Upper lobe of right lung (tissue), 1 donor: ENCODE measurements around the gene PROM2. TPM values are rescaled to one million over a fixed set of nuclear protein-coding genes. Genes with fewer than 3 reads are reported as not detected.

Experiments used
- ATAC-seq: fragments of 200-7000 bp; cut with Tn5 transposase; one replicate; pipeline ENCODE4 v1.9.1; 2020; ENCODE audit warnings: mild to moderate bottlenecking, moderate library complexity
- DNase-seq: peaks from one replicate; pipeline ENCODE4 v3.0.0-alpha.2; 2020
- H3K27ac ChIP-seq: fragments of 200-600 bp; one replicate; pipeline ENCODE4 v1.8.0; 2022
- H3K27me3 ChIP-seq: fragments of 200-600 bp; one replicate; pipeline ENCODE4 v1.8.0; 2022; ENCODE audit warnings: mild to moderate bottlenecking
- H3K36me3 ChIP-seq: fragments of 200-600 bp; one replicate; pipeline ENCODE4 v1.8.0; 2022
- H3K4me1 ChIP-seq: fragments of 200-600 bp; one replicate; pipeline ENCODE4 v1.8.0; 2022
- H3K4me3 ChIP-seq: fragments of 200-600 bp; one replicate; pipeline ENCODE4 v1.8.0; 2022; ENCODE audit warnings: mild to moderate bottlenecking
- H3K9me3 ChIP-seq: fragments of 200-600 bp; one replicate; pipeline ENCODE4 v1.8.0; 2022
- intact Hi-C: fragments of 100-400 bp; cut with DNase I; formaldehyde crosslinking; loops from one replicate; pipeline ENCODE4 v1.11.0; 2022
- total RNA-seq: library from RNA; stranded (reverse); fragmentation: NEBNext Ultra II Directional; extraction: Animal tissue kit (Norgen Biotek cat#: 25700); gene quantifications from one replicate; pipeline ENCODE4 v1.2.1, GENCODE V29; 2021
- TF ChIP-seq, protein P1 (sequence below): fragments of 200-600 bp; IDR thresholded peaks from one replicate; pipeline ENCODE4 v1.8.0; 2022; ENCODE audit warnings: antibody characterized with exemption
- donor health status: DM: no; HTN: yes; CAD: no; lungs with severe emphysema.

PROM2 gene
- total RNA-seq, 1 donor from 2014 or later: 6.0 TPM

DNA sequence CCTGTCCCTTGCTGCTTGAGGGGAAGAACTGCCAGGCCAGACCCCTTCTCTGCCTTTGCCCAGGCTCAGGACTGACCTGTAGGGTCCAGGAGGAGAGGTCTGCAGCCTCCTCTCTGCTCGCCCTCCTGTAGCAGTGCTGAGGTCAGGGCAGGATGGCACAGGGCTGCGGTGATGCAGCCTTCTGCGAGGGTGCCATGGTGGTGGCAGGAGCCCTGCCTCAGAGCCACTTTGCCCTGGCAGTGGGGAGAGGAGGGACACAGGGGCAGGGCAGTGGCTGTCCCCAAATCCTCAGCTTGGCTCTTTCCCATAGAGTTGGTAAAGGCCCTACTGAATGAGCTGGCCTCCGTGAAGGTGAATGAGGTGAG is 884 bp downstream of the PROM2 start:
- H3K4me1 ChIP-seq: no peaks in the 10 kb centered on the region
- intact Hi-C loops: no loop called here
- DNase-seq (peak; percentile 56), ATAC-seq (no peak)
- H3K27ac ChIP-seq: no peak overlapping the region
- no peaks in the 10 kb centered on the region for H3K27me3 ChIP-seq
- H3K9me3 ChIP-seq: no peaks in the 10 kb centered on the region
- H3K36me3 ChIP-seq: no peaks in the 10 kb centered on the region
- TF ChIP-seq, protein P1, sequence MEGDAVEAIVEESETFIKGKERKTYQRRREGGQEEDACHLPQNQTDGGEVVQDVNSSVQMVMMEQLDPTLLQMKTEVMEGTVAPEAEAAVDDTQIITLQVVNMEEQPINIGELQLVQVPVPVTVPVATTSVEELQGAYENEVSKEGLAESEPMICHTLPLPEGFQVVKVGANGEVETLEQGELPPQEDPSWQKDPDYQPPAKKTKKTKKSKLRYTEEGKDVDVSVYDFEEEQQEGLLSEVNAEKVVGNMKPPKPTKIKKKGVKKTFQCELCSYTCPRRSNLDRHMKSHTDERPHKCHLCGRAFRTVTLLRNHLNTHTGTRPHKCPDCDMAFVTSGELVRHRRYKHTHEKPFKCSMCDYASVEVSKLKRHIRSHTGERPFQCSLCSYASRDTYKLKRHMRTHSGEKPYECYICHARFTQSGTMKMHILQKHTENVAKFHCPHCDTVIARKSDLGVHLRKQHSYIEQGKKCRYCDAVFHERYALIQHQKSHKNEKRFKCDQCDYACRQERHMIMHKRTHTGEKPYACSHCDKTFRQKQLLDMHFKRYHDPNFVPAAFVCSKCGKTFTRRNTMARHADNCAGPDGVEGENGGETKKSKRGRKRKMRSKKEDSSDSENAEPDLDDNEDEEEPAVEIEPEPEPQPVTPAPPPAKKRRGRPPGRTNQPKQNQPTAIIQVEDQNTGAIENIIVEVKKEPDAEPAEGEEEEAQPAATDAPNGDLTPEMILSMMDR: no peak
- H3K4me3 ChIP-seq: peak overlapping the region; percentile 10

GRCh38 chr2:95275601-95276243 is 1.5 kb downstream of the PROM2 start:
- Histone ChIP-seq H3K4me3 (no peak overlapping the region), H3K4me1 (no peaks in the 10 kb centered on the region), H3K27me3 (no peaks in the 10 kb centered on the region), H3K27ac (no peak overlapping the region), H3K36me3 (no peaks in the 10 kb centered on the region), H3K9me3 (no peaks in the 10 kb centered on the region)
- TF ChIP-seq, protein P1: no peak
- intact Hi-C loops: no loop called here
- DNase-seq (peak; percentile 57), ATAC-seq (no peak)

DNA sequence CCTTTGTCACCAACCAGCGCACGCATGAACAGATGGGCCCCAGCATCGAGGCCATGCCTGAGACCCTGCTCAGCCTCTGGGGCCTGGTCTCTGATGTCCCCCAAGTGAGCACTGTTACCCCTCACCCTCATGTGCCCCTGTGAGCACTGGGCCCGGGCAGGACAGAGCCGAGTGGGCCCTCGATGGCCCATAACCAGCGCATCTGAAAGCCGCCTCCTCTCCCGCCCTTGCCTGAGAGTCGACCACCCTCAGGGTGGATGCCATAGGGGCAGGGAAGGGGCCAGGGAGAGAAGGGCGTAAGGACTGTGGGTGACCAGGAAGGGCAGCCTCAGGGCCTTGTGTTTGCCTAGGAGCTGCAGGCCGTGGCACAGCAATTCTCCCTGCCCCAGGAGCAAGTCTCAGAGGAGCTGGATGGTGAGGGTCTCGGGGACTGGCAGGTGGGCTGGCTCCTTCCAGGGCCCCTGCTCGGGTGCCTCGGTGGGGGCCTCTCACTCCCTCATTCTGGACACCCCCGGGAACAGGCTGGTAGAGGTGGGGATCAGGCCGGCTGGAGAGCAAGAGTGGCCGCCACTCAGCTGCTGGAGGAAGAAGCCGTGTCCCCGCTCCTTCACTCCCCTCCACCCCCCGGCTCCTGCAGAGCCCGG is 2.1 kb downstream of the PROM2 start:
- ATAC-seq: no peak
- intact Hi-C loops: no loop called here
- DNase-seq: peak; percentile 48

GRCh38 chr2:95276888-95277245 is 2.6 kb downstream of the PROM2 start:
- no peaks in the 10 kb centered on the region for H3K36me3 ChIP-seq
- peak; percentile 44 for DNase-seq
- no peaks in the 10 kb centered on the region for H3K9me3 ChIP-seq
- H3K27me3 ChIP-seq: no peaks in the 10 kb centered on the region
- ATAC-seq: no peak
- intact Hi-C loops: no loop called here
- no peak overlapping the region for H3K4me3 ChIP-seq
- H3K27ac ChIP-seq: no peak overlapping the region
- TF ChIP-seq, protein P1: no peak
- H3K4me1 ChIP-seq: no peaks in the 10 kb centered on the region

More for the DNA sequence above, 2.1 kb downstream of the PROM2 start:
- TF ChIP-seq, protein P1: no peak
- H3K36me3 ChIP-seq: no peaks in the 10 kb centered on the region
- no peaks in the 10 kb centered on the region for H3K9me3 ChIP-seq
- H3K4me3 ChIP-seq: no peak overlapping the region
- H3K27me3 ChIP-seq: no peaks in the 10 kb centered on the region
- no peaks in the 10 kb centered on the region for H3K4me1 ChIP-seq
- H3K27ac ChIP-seq: no peak overlapping the region

- no peaks in the 10 kb centered on the region for H3K27me3 ChIP-seq
- TF ChIP-seq, protein P1: no peak
- ATAC-seq (peak; percentile 10), DNase-seq (peak; percentile 67)
- no peak overlapping the region for H3K27ac ChIP-seq
- H3K4me1 ChIP-seq: no peaks in the 10 kb centered on the region
- intact Hi-C loops: no loop called here
- no peaks in the 10 kb centered on the region for H3K36me3 ChIP-seq
- H3K4me3 ChIP-seq: no peak overlapping the region
- no peaks in the 10 kb centered on the region for H3K9me3 ChIP-seq
Observed at GRCh38 chr2:95277246-95277906, 3.1 kb downstream of the PROM2 start.
